Parathyroid adenoma (tissue), 2 donors: ENCODE results near the gene RECQL5.
A peak's percentile ranks its signal among the peaks of the same experiment; 100 is the strongest.
"Not testable (repeated sequence)": the region's sequence is repeated elsewhere in the genome, so short reads cannot be mapped to it uniquely, and the experiment has no call there.

ENCODE experiments used
- H2AFZ ChIP-seq: fragments of 300-600 bp; sonication (generic); one replicate; pipeline ENCODE4 v1.7.0; 2017; ENCODE audit warnings: antibody characterized with exemption, mild to moderate bottlenecking
- H3K27ac ChIP-seq: fragments of 300-600 bp; sonication (generic); one replicate; pipeline ENCODE4 v1.7.0; 2017
- H3K27me3 ChIP-seq: fragments of 300-600 bp; sonication (generic); one replicate; pipeline ENCODE4 v1.7.0; 2017; ENCODE audit warnings: low read length; ENCODE audit not compliant: control insufficient read depth, insufficient read depth
- H3K36me3 ChIP-seq: fragments of 300-600 bp; sonication (generic); one replicate; pipeline ENCODE4 v1.7.0; 2017; ENCODE audit warnings: low read length; ENCODE audit not compliant: control insufficient read depth, insufficient read depth
- H3K4me1 ChIP-seq: fragments of 300-600 bp; sonication (generic); one replicate; pipeline ENCODE4 v1.7.0; 2017; ENCODE audit warnings: control low read depth
- H3K4me2 ChIP-seq: fragments of 300-600 bp; sonication (generic); one replicate; pipeline ENCODE4 v1.7.0; 2017; ENCODE audit warnings: low read length
- H3K4me3 ChIP-seq: fragments of 300-600 bp; sonication (generic); one replicate; pipeline ENCODE4 v1.7.0; 2017; ENCODE audit warnings: low read depth, low read length
- H3K79me2 ChIP-seq: fragments of 300-600 bp; sonication (generic); one replicate; pipeline ENCODE4 v1.7.0; 2017; ENCODE audit warnings: control low read depth
- H3K9ac ChIP-seq: fragments of 300-600 bp; sonication (generic); one replicate; pipeline ENCODE4 v1.7.0; 2017; ENCODE audit warnings: mild to moderate bottlenecking
- H3K9me3 ChIP-seq: fragments of 300-600 bp; sonication (generic); one replicate; pipeline ENCODE4 v1.7.0; 2017; ENCODE audit warnings: low read length; ENCODE audit not compliant: control insufficient read depth
- TF ChIP-seq, protein P1 (sequence below): fragments of 300-600 bp; sonication (generic); IDR thresholded peaks from one replicate; pipeline ENCODE4 v1.7.0; 2017; ENCODE audit warnings: antibody characterized with exemption, mild to moderate bottlenecking
- donor health status: primary hyperparathyroidism.

Gene RECQL5

DNA sequence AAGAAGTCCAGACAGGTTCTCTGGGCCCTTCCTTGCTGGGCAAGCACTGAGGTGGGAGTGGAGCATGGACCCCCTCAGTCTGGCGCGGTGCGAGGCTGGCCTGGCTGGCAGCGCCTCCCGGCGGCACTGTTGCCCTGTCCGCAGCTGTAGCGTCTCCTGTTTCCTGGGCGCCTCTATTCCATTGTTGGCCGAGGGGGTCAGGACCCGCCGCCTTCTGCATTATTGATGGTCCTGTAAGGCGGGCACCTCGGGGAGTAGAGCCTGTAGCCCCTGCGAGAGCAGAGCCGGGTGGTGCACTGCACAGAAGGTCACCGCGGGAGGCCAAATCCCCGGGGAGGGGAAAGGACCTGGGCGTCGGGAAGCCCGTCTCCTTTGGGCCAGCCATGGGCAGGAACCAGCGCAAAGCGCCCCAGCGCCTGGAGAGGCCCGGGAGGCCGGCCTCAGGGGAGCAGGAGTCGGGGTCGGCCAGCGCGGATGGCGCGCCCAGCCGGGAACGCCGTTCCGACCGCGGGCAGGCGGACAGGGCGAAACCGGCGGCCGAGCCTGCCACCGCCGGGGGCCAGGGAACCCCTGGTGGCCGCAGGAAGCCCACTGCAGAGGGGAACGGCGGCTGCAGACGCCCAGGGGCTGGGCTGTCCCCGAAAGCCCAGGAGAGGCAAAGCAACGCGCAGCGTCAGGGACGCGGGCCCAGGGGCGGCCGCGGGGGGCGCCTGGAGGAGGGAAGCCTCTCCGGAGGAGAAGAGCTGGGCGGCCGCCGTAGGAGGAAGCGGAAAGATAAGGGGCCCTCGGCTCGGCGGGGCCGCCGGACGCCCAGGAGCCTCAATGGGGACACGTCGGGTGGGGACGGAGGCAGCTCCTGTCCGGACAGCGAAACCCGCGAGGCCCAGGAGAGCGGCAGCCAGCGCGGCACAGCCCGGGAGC, 79.0 kb downstream of the RECQL5 start, which contains the start of gene MYO15B:
MYO15B (plus strand) TSS at position 126 of the 921 bp plus-strand sequence; CDS start at position 384, 258 bp downstream.
- no peaks in the 10 kb centered on the region for H3K9me3 ChIP-seq
- no peaks in the 10 kb centered on the region for H3K27me3 ChIP-seq
- peak within 1 kb of the TSS; percentile 76 for H3K27ac ChIP-seq
- H3K36me3 ChIP-seq, result no peaks in the 10 kb centered on the region
- TF ChIP-seq, protein P1, sequence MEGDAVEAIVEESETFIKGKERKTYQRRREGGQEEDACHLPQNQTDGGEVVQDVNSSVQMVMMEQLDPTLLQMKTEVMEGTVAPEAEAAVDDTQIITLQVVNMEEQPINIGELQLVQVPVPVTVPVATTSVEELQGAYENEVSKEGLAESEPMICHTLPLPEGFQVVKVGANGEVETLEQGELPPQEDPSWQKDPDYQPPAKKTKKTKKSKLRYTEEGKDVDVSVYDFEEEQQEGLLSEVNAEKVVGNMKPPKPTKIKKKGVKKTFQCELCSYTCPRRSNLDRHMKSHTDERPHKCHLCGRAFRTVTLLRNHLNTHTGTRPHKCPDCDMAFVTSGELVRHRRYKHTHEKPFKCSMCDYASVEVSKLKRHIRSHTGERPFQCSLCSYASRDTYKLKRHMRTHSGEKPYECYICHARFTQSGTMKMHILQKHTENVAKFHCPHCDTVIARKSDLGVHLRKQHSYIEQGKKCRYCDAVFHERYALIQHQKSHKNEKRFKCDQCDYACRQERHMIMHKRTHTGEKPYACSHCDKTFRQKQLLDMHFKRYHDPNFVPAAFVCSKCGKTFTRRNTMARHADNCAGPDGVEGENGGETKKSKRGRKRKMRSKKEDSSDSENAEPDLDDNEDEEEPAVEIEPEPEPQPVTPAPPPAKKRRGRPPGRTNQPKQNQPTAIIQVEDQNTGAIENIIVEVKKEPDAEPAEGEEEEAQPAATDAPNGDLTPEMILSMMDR, result peak; percentile 26
- peak within 1 kb of the TSS; percentile 92 for H2AFZ ChIP-seq
- H3K9ac ChIP-seq, result no peak within 1 kb of the TSS
- H3K4me1 ChIP-seq, result no peaks in the 10 kb centered on the region
- peak within 1 kb of the TSS; percentile 40 for H3K4me2 ChIP-seq
- no peaks in the 10 kb centered on the region for H3K79me2 ChIP-seq
- peak within 1 kb of the TSS; percentile 53 for H3K4me3 ChIP-seq

DNA sequence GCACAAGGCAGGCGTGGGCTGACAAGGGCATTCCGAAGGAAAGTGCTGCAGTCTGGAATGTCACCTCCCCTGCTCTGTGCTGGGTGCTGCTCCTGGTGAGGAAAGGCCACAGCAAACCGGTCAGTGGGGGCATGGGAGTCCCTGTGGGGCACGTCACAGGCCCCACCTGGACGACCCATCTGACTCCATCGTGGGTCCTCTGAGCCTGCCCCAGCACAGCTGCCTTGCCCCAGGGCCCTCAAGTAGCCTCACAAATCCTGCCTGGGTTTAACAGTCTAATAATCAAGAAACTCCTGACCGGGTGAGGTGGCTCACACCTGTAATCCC, 82.1 kb downstream of the RECQL5 start:
- Histone ChIP-seq H3K27ac (no peak overlapping the region), H3K4me3 (no peak overlapping the region)
- TF ChIP-seq, protein P1, result no peak

DNA sequence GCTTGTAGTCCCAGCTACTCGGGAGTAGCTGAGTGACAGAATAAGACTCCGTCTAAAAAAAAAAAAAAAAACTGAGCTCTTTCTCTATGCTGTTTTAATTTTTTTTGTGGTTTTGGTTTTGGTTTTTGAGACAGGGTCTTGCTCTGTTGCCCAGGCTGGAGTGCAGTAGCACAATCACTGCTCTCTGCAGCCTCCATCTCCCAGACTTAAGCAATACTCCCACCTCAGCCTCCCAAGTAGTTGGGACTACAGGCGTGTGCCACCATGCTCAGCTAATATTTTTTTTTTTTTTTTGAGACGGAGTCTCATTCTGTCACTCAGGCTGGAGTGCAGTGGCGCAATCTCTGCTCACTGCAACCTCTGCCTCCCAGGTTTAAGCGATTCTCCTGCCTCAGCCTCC, 83.8 kb downstream of the RECQL5 start:
- not testable (repeated sequence) for H3K4me3 ChIP-seq, H3K79me2 ChIP-seq, H3K4me2 ChIP-seq, H3K27me3 ChIP-seq, H3K9ac ChIP-seq, H3K4me1 ChIP-seq, H3K9me3 ChIP-seq, H3K27ac ChIP-seq, H3K36me3 ChIP-seq, H2AFZ ChIP-seq

More for the DNA sequence above, 82.1 kb downstream of the RECQL5 start:
- Histone ChIP-seq H3K36me3 (no peaks in the 10 kb centered on the region), H3K4me2 (no peak overlapping the region), H3K9me3 (no peaks in the 10 kb centered on the region), H2AFZ (no peak overlapping the region), H3K9ac (no peak overlapping the region), H3K27me3 (no peaks in the 10 kb centered on the region), H3K79me2 (no peaks in the 10 kb centered on the region), H3K4me1 (no peaks in the 10 kb centered on the region)

DNA sequence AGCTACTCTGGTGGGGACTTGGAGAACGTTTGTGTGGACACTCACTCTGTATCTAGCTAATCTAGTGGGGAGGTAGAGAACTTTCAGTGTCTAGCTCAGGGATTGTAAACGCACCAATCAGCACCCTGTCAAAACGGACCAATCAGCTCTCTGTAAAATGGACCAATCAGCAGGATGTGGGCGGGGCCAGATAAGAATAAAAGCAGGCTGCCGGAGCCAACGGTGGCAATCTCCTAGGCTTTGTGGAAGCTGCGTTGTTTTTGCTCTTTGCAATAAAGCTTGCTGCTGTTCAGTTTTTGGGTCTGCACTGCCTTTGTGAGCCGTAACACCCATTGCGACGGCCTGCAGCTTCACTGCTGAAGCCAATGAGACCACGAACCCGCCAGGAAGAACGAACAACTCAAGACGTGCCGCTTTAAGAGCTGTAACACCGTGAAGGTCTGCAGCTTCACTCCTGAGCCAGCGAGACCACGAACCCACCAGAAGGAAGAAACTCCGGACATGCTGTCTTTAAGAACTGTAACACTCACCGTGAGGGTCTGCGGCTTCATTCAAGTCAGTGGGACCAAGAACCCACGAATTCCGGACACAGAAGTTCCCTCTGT, 85.7 kb downstream of the RECQL5 start:
- H3K4me1 ChIP-seq, H3K9me3 ChIP-seq, H3K27ac ChIP-seq, H2AFZ ChIP-seq, H3K79me2 ChIP-seq, H3K4me2 ChIP-seq, H3K4me3 ChIP-seq, H3K27me3 ChIP-seq, H3K36me3 ChIP-seq, H3K9ac ChIP-seq: not testable (repeated sequence)
